MCF 10A (cell line): Measurements from ENCODE around the gene MYH6. TPM values are rescaled to one million over a fixed set of nuclear protein-coding genes. Genes with fewer than 3 reads are reported as not detected.

Experiments used
- BruUV-seq: library from RNA; stranded (reverse); fragments of 400-500 nt; replicated peaks from 2 replicates; lab custom pipeline; 2021; lab: Mats Ljungman, UMichigan
- CTCF ChIA-PET: fragments of 300-600 bp; sonication (Branson Sonifier 250); formaldehyde crosslinking; extraction: SDS; loops from one replicate; lab custom pipeline; 2021; ENCODE audit warnings: antibody characterized with exemption, inconsistent platforms; lab: Yijun Ruan, JAX
- POLR2A ChIA-PET: fragments of 300-600, 350-650 bp; sonication (Branson Sonifier 250); formaldehyde crosslinking; extraction: SDS; loops from one replicate; lab custom pipeline; 2020; ENCODE audit warnings: antibody characterized with exemption, inconsistent platforms; lab: Yijun Ruan, JAX
- DNase-seq: peaks from one replicate; pipeline ENCODE4 v3.0.0-alpha.2; 2018; ENCODE audit not compliant: unreplicated experiment
- H3K27ac Mint-ChIP-seq: one replicate; pipeline ENCODE4 v1.8.0; 2022; ENCODE audit warnings: mild to moderate bottlenecking, low read depth, mixed read lengths; ENCODE audit not compliant: unreplicated experiment
- H3K27me3 Mint-ChIP-seq: one replicate; pipeline ENCODE4 v1.8.0; 2022; ENCODE audit warnings: mixed read lengths; ENCODE audit not compliant: insufficient read depth, unreplicated experiment
- H3K36me3 Mint-ChIP-seq: one replicate; pipeline ENCODE4 v1.8.0; 2022; ENCODE audit warnings: mild to moderate bottlenecking, moderate library complexity, mixed read lengths; ENCODE audit not compliant: insufficient read depth, unreplicated experiment
- H3K4me1 Mint-ChIP-seq: one replicate; pipeline ENCODE4 v1.8.0; 2022; ENCODE audit warnings: mixed read lengths; ENCODE audit not compliant: insufficient read depth, unreplicated experiment
- H3K4me3 Mint-ChIP-seq: one replicate; pipeline ENCODE4 v1.8.0; 2022; ENCODE audit warnings: mild to moderate bottlenecking, moderate library complexity, mixed read lengths; ENCODE audit not compliant: unreplicated experiment
- H3K9me3 Mint-ChIP-seq: one replicate; pipeline ENCODE4 v1.8.0; 2022; ENCODE audit warnings: mixed read lengths; ENCODE audit not compliant: unreplicated experiment
- intact Hi-C: fragments of 100-400 bp; cut with micrococcal nuclease; formaldehyde crosslinking; loops from 2 replicates; pipeline ENCODE4 v1.14.1; 2022
- total RNA-seq: library from RNA; stranded (reverse); gene quantifications from 2 replicates; pipeline ENCODE4 v1.2.3, GENCODE V29; 2022
- TF ChIP-seq, protein P1 (sequence below): fragments of 200-600 bp; IDR thresholded peaks from one replicate; pipeline ENCODE4 v1.8.0; 2022; ENCODE audit warnings: antibody characterized with exemption, mild to moderate bottlenecking; ENCODE audit not compliant: unreplicated experiment

MYH6 gene
- total RNA-seq, 1 experiment from 2014 or later, result not detected

DNA sequence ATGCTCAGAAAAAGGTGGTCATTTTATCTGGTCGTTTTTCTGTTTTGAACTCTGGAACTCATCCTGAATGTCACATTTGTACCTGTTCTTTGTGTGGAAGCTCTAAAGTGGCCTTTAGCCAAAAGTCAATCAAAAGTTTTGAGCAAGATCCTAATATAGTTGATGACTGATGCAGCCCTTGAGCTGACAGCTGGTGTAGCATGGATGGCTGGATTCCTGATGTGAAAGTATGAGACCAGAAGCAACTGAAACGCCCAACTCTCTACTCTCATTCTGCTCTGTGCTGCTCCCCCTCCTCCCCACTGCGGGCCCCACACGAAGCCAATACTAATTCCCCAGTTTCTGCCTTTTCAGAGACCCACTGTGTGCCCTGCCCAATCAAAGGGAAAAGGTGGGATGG is 37.7 kb upstream of the MYH6 start:
- H3K27ac Mint-ChIP-seq, result no peak overlapping the region
- H3K4me1 Mint-ChIP-seq, result no peaks in the 10 kb centered on the region
- H3K9me3 Mint-ChIP-seq, result no peaks in the 10 kb centered on the region
- ChIA-PET CTCF (interaction anchor here (0.7 to 1.0 kb wide), 2 partner anchors 8 to 52 kb away, joined by 3 read pairs; no protein-coding TSS in a partner anchor), POLR2A (no interaction called here)
- TF ChIP-seq, protein P1, sequence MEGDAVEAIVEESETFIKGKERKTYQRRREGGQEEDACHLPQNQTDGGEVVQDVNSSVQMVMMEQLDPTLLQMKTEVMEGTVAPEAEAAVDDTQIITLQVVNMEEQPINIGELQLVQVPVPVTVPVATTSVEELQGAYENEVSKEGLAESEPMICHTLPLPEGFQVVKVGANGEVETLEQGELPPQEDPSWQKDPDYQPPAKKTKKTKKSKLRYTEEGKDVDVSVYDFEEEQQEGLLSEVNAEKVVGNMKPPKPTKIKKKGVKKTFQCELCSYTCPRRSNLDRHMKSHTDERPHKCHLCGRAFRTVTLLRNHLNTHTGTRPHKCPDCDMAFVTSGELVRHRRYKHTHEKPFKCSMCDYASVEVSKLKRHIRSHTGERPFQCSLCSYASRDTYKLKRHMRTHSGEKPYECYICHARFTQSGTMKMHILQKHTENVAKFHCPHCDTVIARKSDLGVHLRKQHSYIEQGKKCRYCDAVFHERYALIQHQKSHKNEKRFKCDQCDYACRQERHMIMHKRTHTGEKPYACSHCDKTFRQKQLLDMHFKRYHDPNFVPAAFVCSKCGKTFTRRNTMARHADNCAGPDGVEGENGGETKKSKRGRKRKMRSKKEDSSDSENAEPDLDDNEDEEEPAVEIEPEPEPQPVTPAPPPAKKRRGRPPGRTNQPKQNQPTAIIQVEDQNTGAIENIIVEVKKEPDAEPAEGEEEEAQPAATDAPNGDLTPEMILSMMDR, result no peak
- intact Hi-C loops, result no loop called here
- no peak for DNase-seq
- no TSS peak for BruUV-seq
- no peak overlapping the region for H3K4me3 Mint-ChIP-seq
- no peaks in the 10 kb centered on the region for H3K36me3 Mint-ChIP-seq
- peaks cover 39% of the 10 kb centered on the region for H3K27me3 Mint-ChIP-seq

DNA sequence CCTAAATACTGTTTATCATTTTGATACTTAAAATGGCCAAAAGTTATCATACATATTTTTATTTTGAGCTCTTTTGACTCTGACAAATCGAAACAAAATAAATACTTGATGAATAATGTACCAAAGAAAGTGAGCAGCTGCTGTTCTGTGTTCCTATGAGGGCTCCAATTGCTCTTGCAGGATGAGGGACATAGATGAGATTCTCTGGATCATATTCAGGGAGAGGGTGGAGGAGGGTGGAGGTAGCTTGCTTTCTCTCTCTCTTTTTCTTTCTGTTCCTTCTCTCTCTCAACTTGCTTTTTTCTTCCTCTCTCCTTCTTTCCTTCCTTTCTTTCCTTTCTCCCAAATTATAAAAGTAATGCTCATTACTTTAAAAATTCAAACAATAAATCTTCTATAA is 36.2 kb upstream of the MYH6 start:
- no peaks in the 10 kb centered on the region for H3K36me3 Mint-ChIP-seq
- POLR2A ChIA-PET, result no interaction called here
- TF ChIP-seq, protein P1, result no peak
- H3K4me1 Mint-ChIP-seq, result no peaks in the 10 kb centered on the region
- CTCF ChIA-PET, result interaction anchor here (0.6 to 0.9 kb wide), 2 partner anchors 23 to 53 kb away, joined by 3 read pairs; no protein-coding TSS in a partner anchor
- H3K4me3 Mint-ChIP-seq, result no peak overlapping the region
- peaks cover 40% of the 10 kb centered on the region for H3K27me3 Mint-ChIP-seq
- no peaks in the 10 kb centered on the region for H3K9me3 Mint-ChIP-seq
- DNase-seq, result no peak
- BruUV-seq, result no TSS peak
- no peak overlapping the region for H3K27ac Mint-ChIP-seq
- intact Hi-C loops, result no loop called here

DNA sequence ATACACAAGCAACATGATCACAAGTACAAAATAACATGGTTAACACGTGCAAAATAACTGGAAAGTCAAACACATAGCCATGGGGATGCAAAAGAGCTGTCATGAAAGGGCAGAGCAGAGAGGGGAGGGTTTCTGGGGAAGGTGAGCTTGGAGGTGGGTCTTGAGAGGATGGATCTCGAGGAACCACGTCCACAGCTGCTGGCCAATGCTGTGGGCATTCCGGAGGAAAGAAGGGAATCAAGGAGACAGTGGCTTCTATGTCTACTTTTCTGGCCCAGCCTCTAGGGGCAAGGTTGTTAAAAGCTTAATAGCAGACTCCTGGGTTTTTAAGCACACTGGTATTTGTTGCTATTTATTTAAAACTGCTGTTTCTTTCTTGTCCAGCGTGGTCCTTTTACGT is 35.8 kb upstream of the MYH6 start:
- CTCF ChIA-PET, result interaction anchor here (0.9 kb wide), 1 partner anchor 23 kb away, joined by 3 read pairs; no protein-coding TSS in a partner anchor

DNA sequence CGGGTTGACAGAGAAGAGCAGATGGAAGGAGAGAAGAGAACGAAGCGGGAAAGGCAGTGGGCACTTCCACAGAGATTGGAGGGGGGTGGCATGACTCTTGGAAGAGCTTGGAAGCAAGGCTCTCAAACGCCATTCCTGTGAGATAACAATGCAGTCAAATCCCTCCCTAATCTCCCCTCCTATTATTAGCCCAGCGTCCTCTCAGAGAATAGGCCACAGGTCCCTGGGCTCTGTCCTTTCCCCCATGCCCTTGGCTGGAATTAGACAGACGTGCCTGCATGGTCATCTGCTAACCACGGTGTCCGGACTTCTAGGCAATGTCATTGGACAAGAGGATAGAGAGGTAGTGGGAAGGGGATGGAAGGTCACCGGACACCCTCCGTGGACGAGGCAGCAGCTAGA is 35.3 kb upstream of the MYH6 start:
- Mint-ChIP-seq H3K9me3 (no peaks in the 10 kb centered on the region), H3K4me3 (no peak overlapping the region), H3K27me3 (peaks cover 34% of the 10 kb centered on the region), H3K4me1 (no peaks in the 10 kb centered on the region), H3K27ac (no peak overlapping the region), H3K36me3 (no peaks in the 10 kb centered on the region)
- intact Hi-C loops, result no loop called here
- DNase-seq, result no peak
- ChIA-PET POLR2A (no interaction called here), CTCF (interaction anchor here (0.9 kb wide), 1 partner anchor 22 kb away, joined by 3 read pairs; no protein-coding TSS in a partner anchor)
- no TSS peak for BruUV-seq
- TF ChIP-seq, protein P1, result no peak

More for the DNA sequence above, 35.8 kb upstream of the MYH6 start:
- Mint-ChIP-seq H3K4me3 (no peak overlapping the region), H3K36me3 (no peaks in the 10 kb centered on the region), H3K27ac (no peak overlapping the region), H3K9me3 (no peaks in the 10 kb centered on the region), H3K27me3 (peaks cover 36% of the 10 kb centered on the region), H3K4me1 (no peaks in the 10 kb centered on the region)
- intact Hi-C loops, result no loop called here
- POLR2A ChIA-PET, result no interaction called here
- TF ChIP-seq, protein P1, result no peak
- DNase-seq, result no peak
- BruUV-seq, result no TSS peak
